HEK293 (cell line): ENCODE data around the gene LYPLA2.

ENCODE experiments used
- CTCF ChIP-seq: fragments of 450-650 bp; formaldehyde crosslinking; IDR thresholded peaks from 2 replicates; pipeline ENCODE4 v1.5.1; 2016; ENCODE audit warnings: missing biosample characterization, missing genetic modification characterization
- HOXC10 ChIP-seq: sonication (generic); formaldehyde crosslinking; IDR thresholded peaks from 2 replicates; pipeline ENCODE4 v1.8.1; 2023; ENCODE audit warnings: mild to moderate bottlenecking, missing genetic modification reagents
- KLF10 ChIP-seq: fragments of 450-650 bp; IDR thresholded peaks from 2 replicates; pipeline ENCODE4 v1.5.1; 2018; ENCODE audit warnings: missing biosample characterization, mild to moderate bottlenecking, missing genetic modification characterization
- KLF17 ChIP-seq: fragments of 450-650 bp; formaldehyde crosslinking; IDR thresholded peaks from 2 replicates; pipeline ENCODE4 v1.5.1; 2016; ENCODE audit warnings: missing biosample characterization, missing genetic modification characterization
- WT1 ChIP-seq: fragments of 450-650 bp; formaldehyde crosslinking; IDR thresholded peaks from 2 replicates; pipeline ENCODE4 v1.5.1; 2016; ENCODE audit warnings: missing biosample characterization, missing genetic modification characterization
- ZEB2 ChIP-seq: fragments of 450-650 bp; formaldehyde crosslinking; IDR thresholded peaks from 2 replicates; pipeline ENCODE4 v1.5.1; 2016; ENCODE audit warnings: missing biosample characterization, missing genetic modification characterization
- ZNF174 ChIP-seq: fragments of 450-650 bp; formaldehyde crosslinking; IDR thresholded peaks from 2 replicates; pipeline ENCODE4 v1.5.0; 2017; ENCODE audit warnings: missing biosample characterization, mild to moderate bottlenecking, missing genetic modification characterization
- ZNF266 ChIP-seq: fragments of 450-650 bp; formaldehyde crosslinking; IDR thresholded peaks from 2 replicates; pipeline ENCODE4 v1.5.1; 2016; ENCODE audit warnings: missing biosample characterization, missing genetic modification characterization, low read depth
- ZNF350 ChIP-seq: fragments of 450-650 bp; formaldehyde crosslinking; IDR thresholded peaks from 2 replicates; pipeline ENCODE4 v1.5.0; 2017; ENCODE audit warnings: missing biosample characterization, mild to moderate bottlenecking, missing genetic modification characterization
- ZNF501 ChIP-seq: fragments of 450-650 bp; formaldehyde crosslinking; IDR thresholded peaks from 2 replicates; pipeline ENCODE4 v1.5.1; 2016; ENCODE audit warnings: missing biosample characterization, missing genetic modification characterization
- ZNF777 ChIP-seq: fragments of 450-650 bp; formaldehyde crosslinking; IDR thresholded peaks from 2 replicates; pipeline ENCODE4 v1.5.1; 2017; ENCODE audit warnings: missing biosample characterization, missing genetic modification characterization, borderline replicate concordance
- ZNF792 ChIP-seq: fragments of 450-650 bp; formaldehyde crosslinking; IDR thresholded peaks from 2 replicates; pipeline ENCODE4 v1.5.1; 2016; ENCODE audit warnings: missing biosample characterization, missing genetic modification characterization

GRCh38 chr1:23825762-23826522, 35.0 kb downstream of the LYPLA2 start:
- no peak for TF ChIP-seq CTCF (tag by site-specific recombination)
- TF ChIP-seq ZNF792 (tag by site-specific recombination), result no peak
- no peak for TF ChIP-seq ZNF350
- no peak for TF ChIP-seq KLF17 (tag by site-specific recombination)
- TF ChIP-seq WT1 (tag by site-specific recombination), result no peak
- TF ChIP-seq ZNF266, result no peak
- no peak for TF ChIP-seq ZEB2 (tag by site-specific recombination)
- TF ChIP-seq HOXC10 (CRISPR knock-in tag), result no peak
- no peak for TF ChIP-seq KLF10 (tag by site-specific recombination)
- no peak for TF ChIP-seq ZNF174
- TF ChIP-seq ZNF777 (tag by site-specific recombination), result no peak
- no peak for TF ChIP-seq ZNF501 (tag by site-specific recombination)
